Mesenchymal stem cell (in vitro differentiated cells and primary cell): ENCODE measurements around the gene DYNC2H1.

Experiments used
- DNase-seq: peaks from one replicate; pipeline ENCODE4 v3.0.0-alpha.2; 2013
- H2AFZ ChIP-seq: one replicate; pipeline ENCODE4 v1.6.1; 2013; ENCODE audit warnings: low read depth, mild to moderate bottlenecking, control low read depth, inconsistent platforms, low read length, moderate library complexity
- H2AK5ac ChIP-seq: 2 replicates; pipeline ENCODE4 v1.6.1; 2013; ENCODE audit warnings: low read length, moderate library complexity, mild to moderate bottlenecking, inconsistent platforms; ENCODE audit not compliant: severe bottlenecking
- H2BK120ac ChIP-seq: one replicate; pipeline ENCODE4 v1.6.1; 2013; ENCODE audit warnings: low read depth, mild to moderate bottlenecking, inconsistent platforms, low read length, moderate library complexity
- H2BK12ac ChIP-seq, 2 experiments: one replicate each; pipeline ENCODE4 v1.6.1; 2013; ENCODE audit warnings: inconsistent platforms in 2 of 2, low read length in 2 of 2, mild to moderate bottlenecking in 2 of 2, moderate library complexity in 2 of 2, control low read depth in 1 of 2
- H2BK15ac ChIP-seq: one replicate; pipeline ENCODE4 v1.6.1; 2013; ENCODE audit warnings: mild to moderate bottlenecking, low read depth, inconsistent platforms; ENCODE audit not compliant: poor library complexity, severe bottlenecking
- H2BK5ac ChIP-seq: 2 replicates; pipeline ENCODE4 v1.6.1; 2013; ENCODE audit warnings: low read depth, mild to moderate bottlenecking, low read length, control low read depth, inconsistent platforms; ENCODE audit not compliant: poor library complexity, severe bottlenecking
- H3K14ac ChIP-seq, 2 experiments: one replicate each; pipeline ENCODE4 v1.6.1; 2013; ENCODE audit warnings: inconsistent platforms in 2 of 2, low read length in 2 of 2, control low read depth in 1 of 2, mild to moderate bottlenecking in 1 of 2, moderate library complexity in 1 of 2
- H3K18ac ChIP-seq, 2 experiments: one replicate each; pipeline ENCODE4 v1.6.1; 2013; ENCODE audit warnings: inconsistent platforms in 2 of 2, low read length in 2 of 2, control low read depth in 1 of 2, low read depth in 1 of 2, mild to moderate bottlenecking in 1 of 2
- H3K23ac ChIP-seq, 2 experiments: one replicate each; pipeline ENCODE4 v1.6.1; 2013; ENCODE audit warnings: inconsistent platforms in 2 of 2, low read length in 2 of 2, mild to moderate bottlenecking in 2 of 2, moderate library complexity in 2 of 2, control low read depth in 1 of 2
- H3K27ac ChIP-seq: 2 replicates; pipeline ENCODE4 v1.5.1; 2013; ENCODE audit warnings: mild to moderate bottlenecking, moderate library complexity, low read length, control low read depth, inconsistent platforms; ENCODE audit not compliant: poor library complexity, severe bottlenecking
- H3K27me3 ChIP-seq, 2 experiments: 2 replicates each; pipeline versions ENCODE4 v1.6.1 to v1.7.0; 2013; ENCODE audit warnings: low read length in 2 of 2, mild to moderate bottlenecking in 2 of 2, moderate library complexity in 2 of 2, control low read depth in 1 of 2, inconsistent platforms in 1 of 2; ENCODE audit not compliant: control insufficient read depth in 1 of 2, insufficient read depth in 1 of 2
- H3K36me3 ChIP-seq, 2 experiments: 2 replicates each; pipeline versions ENCODE4 v1.6.1 to v1.7.0; 2013; ENCODE audit warnings: low read length in 2 of 2, control low read depth in 1 of 2, inconsistent platforms in 1 of 2, low read depth in 1 of 2, mild to moderate bottlenecking in 1 of 2; ENCODE audit not compliant: insufficient read depth in 2 of 2, control insufficient read depth in 1 of 2
- H3K4ac ChIP-seq, 2 experiments: one replicate each; pipeline ENCODE4 v1.6.1; 2013; ENCODE audit warnings: inconsistent platforms in 2 of 2, low read length in 2 of 2, mild to moderate bottlenecking in 2 of 2, moderate library complexity in 2 of 2, control low read depth in 1 of 2, low read depth in 1 of 2
- H3K4me1 ChIP-seq: 2 replicates; pipeline ENCODE4 v1.6.1; 2013; ENCODE audit warnings: low read depth, low read length, control low read depth; ENCODE audit not compliant: control insufficient read depth, insufficient read depth
- H3K4me2 ChIP-seq: 2 replicates; pipeline ENCODE4 v1.6.1; 2013; ENCODE audit warnings: low read length, mild to moderate bottlenecking, inconsistent platforms; ENCODE audit not compliant: poor library complexity, severe bottlenecking
- H3K4me3 ChIP-seq, 2 experiments: 2 replicates each; pipeline versions ENCODE4 v1.5.1 to v1.7.0; 2013; ENCODE audit warnings: low read length in 2 of 2, mild to moderate bottlenecking in 2 of 2, control low read depth in 1 of 2, low read depth in 1 of 2; ENCODE audit not compliant: insufficient read depth in 1 of 2
- H3K79me1 ChIP-seq: replicated peaks from 2 replicates; pipeline ENCODE4 v1.6.1; 2013; ENCODE audit warnings: mild to moderate bottlenecking, control low read depth, low read length, inconsistent platforms; ENCODE audit not compliant: poor library complexity, severe bottlenecking
- H3K9ac ChIP-seq: 2 replicates; pipeline ENCODE4 v1.7.0; 2013; ENCODE audit warnings: mild to moderate bottlenecking, low read length, moderate library complexity
- H3K9me3 ChIP-seq: 2 replicates; pipeline ENCODE4 v1.7.0; 2013; ENCODE audit warnings: mild to moderate bottlenecking, low read length; ENCODE audit not compliant: control insufficient read depth
- H4K8ac ChIP-seq: one replicate; pipeline ENCODE4 v1.6.1; 2013; ENCODE audit warnings: inconsistent platforms, mild to moderate bottlenecking, low read length, moderate library complexity
- H4K91ac ChIP-seq: one replicate; pipeline ENCODE4 v1.6.1; 2013; ENCODE audit warnings: mild to moderate bottlenecking, low read length, inconsistent platforms
- WGBS: methylation state at CpG from one replicate; pipeline ENCODE4 v1.1.7; 2013; ENCODE audit warnings: mixed read lengths; 5-methylcytosine and 5-hydroxymethylcytosine counted together

DYNC2H1 gene

GRCh38 chr11:103418014-103418413 lies 308.8 kb downstream of the DYNC2H1 start:
- peaks cover 0 to 14% of the 10 kb centered on the region in 2 experiments for H3K36me3 ChIP-seq
- no peak overlapping the region for H3K4ac ChIP-seq
- no peak overlapping the region for H2BK12ac ChIP-seq
- H2AFZ ChIP-seq = no peak overlapping the region
- no peaks in the 10 kb centered on the region for H3K79me1 ChIP-seq
- no peaks in the 10 kb centered on the region for H3K9me3 ChIP-seq
- no peak overlapping the region for H3K23ac ChIP-seq
- no peak overlapping the region for H2BK15ac ChIP-seq
- no peak overlapping the region for H4K91ac ChIP-seq
- H3K9ac ChIP-seq = no peak overlapping the region
- H3K14ac ChIP-seq = no peak overlapping the region
- H4K8ac ChIP-seq = no peak overlapping the region
- H2BK120ac ChIP-seq = no peak overlapping the region
- H3K4me1 ChIP-seq = no peaks in the 10 kb centered on the region
- H2BK5ac ChIP-seq = no peak overlapping the region
- H3K27ac ChIP-seq = no peak overlapping the region
- no peak overlapping the region for H3K4me2 ChIP-seq
- DNase-seq = no peak
- no peak overlapping the region for H3K4me3 ChIP-seq
- no peak overlapping the region for H2AK5ac ChIP-seq
- H3K27me3 ChIP-seq = no peaks in the 10 kb centered on the region
- no peak overlapping the region for H3K18ac ChIP-seq

GRCh38 chr11:103420593-103420992 lies 311.4 kb downstream of the DYNC2H1 start:
- Histone ChIP-seq H3K4ac (no peak overlapping the region), H4K91ac (no peak overlapping the region), H3K4me3 (no peak overlapping the region), H3K23ac (no peak overlapping the region), H3K14ac (no peak overlapping the region), H3K27ac (no peak overlapping the region), H2BK15ac (no peak overlapping the region), H2BK5ac (no peak overlapping the region), H3K79me1 (no peaks in the 10 kb centered on the region), H2BK120ac (no peak overlapping the region), H2AK5ac (no peak overlapping the region), H3K4me1 (no peaks in the 10 kb centered on the region), H2AFZ (no peak overlapping the region), H4K8ac (no peak overlapping the region), H3K27me3 (no peaks in the 10 kb centered on the region), H3K9ac (no peak overlapping the region), H3K36me3 (peaks cover 0 to 11% of the 10 kb centered on the region in 2 experiments), H3K18ac (no peak overlapping the region), H3K9me3 (no peaks in the 10 kb centered on the region), H2BK12ac (no peak overlapping the region), H3K4me2 (no peak overlapping the region)
- 67% methylated on average over 1 of the region's 2 CpGs for WGBS
- peak; percentile 79 for DNase-seq

GRCh38 chr11:103433386-103434072 lies 324.3 kb downstream of the DYNC2H1 start:
- no peak overlapping the region for H3K4ac ChIP-seq
- peak overlapping the region; percentile 7 for H3K9ac ChIP-seq
- no peaks in the 10 kb centered on the region for H3K9me3 ChIP-seq
- no peak overlapping the region for H3K14ac ChIP-seq
- H3K4me1 ChIP-seq = no peaks in the 10 kb centered on the region
- no peaks in the 10 kb centered on the region for H3K79me1 ChIP-seq
- no peak overlapping the region for H2BK5ac ChIP-seq
- no peak overlapping the region for H2AK5ac ChIP-seq
- H4K91ac ChIP-seq = no peak overlapping the region
- H2BK120ac ChIP-seq = no peak overlapping the region
- no peak overlapping the region for H2AFZ ChIP-seq
- 98% methylated on average over 5 of the region's 6 CpGs for WGBS
- H2BK15ac ChIP-seq = no peak overlapping the region
- DNase-seq = peak; percentile 75
- H3K4me2 ChIP-seq = no peak overlapping the region
- H3K36me3 ChIP-seq = peaks cover 0 to 20% of the 10 kb centered on the region in 2 experiments
- no peak overlapping the region for H3K18ac ChIP-seq
- no peak overlapping the region for H2BK12ac ChIP-seq
- H3K23ac ChIP-seq = no peak overlapping the region
- H3K27ac ChIP-seq = no peak overlapping the region
- no peak overlapping the region for H3K4me3 ChIP-seq
- no peaks in the 10 kb centered on the region for H3K27me3 ChIP-seq
- H4K8ac ChIP-seq = no peak overlapping the region

DNA sequence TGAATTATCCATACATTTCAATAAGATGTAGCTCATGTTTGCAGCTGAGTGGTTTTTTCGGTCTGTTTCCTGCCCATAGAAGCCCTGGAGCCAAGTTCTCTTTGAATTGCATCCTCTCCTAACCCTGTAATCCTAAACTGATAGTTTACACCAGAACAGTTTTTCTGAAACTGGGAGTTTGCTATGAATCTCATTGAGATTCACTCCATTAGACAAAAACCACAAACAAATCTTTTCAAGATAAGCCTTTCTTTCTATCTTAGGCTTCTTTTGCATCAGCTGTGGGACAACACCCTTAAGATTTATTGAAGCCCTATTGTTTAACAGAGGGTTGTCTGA lies 324.8 kb downstream of the DYNC2H1 start:
- Histone ChIP-seq H3K27me3 (no peaks in the 10 kb centered on the region), H3K79me1 (no peaks in the 10 kb centered on the region), H2BK15ac (no peak overlapping the region), H2AFZ (no peak overlapping the region), H2BK12ac (no peak overlapping the region), H3K9ac (no peak overlapping the region), H2BK5ac (no peak overlapping the region), H3K4me3 (no peak overlapping the region), H3K27ac (no peak overlapping the region), H3K4me2 (no peak overlapping the region), H3K23ac (no peak overlapping the region), H3K4me1 (no peaks in the 10 kb centered on the region), H4K91ac (no peak overlapping the region), H3K4ac (no peak overlapping the region), H3K18ac (no peak overlapping the region), H3K9me3 (no peaks in the 10 kb centered on the region), H3K14ac (no peak overlapping the region), H4K8ac (no peak overlapping the region), H2BK120ac (no peak overlapping the region), H3K36me3 (peaks cover 0 to 22% of the 10 kb centered on the region in 2 experiments), H2AK5ac (no peak overlapping the region)
- peak; percentile 25 for DNase-seq
- 41% methylated on average over 1 of the region's 1 CpG for WGBS
